Stimulated activated naive CD8-positive, alpha-beta T cell treated with anti-CD3 and anti-CD28 coated beads, Interleukin-15, amount 100 ng/mL, for 72 hours (primary cell): Measurements from ENCODE around the gene ANKRD16.
A peak's percentile ranks its signal among the peaks of the same experiment; 100 is the strongest.

ENCODE experiments used
- ATAC-seq: fragments of 150-1000 bp; cut with Tn5 transposase; 2 replicates; pipeline ENCODE4 v1.10.0; 2021; ENCODE audit warnings: mild to moderate bottlenecking, moderate library complexity
- DNase-seq, 2 donors: peaks; one replicate each; pipeline ENCODE4 v3.0.0; 2021 to 2022
- H3K27ac Mint-ChIP-seq, 2 donors: one replicate each; pipeline ENCODE4 v1.8.0; 2022; ENCODE audit warnings: mild to moderate bottlenecking in 2 of 2, mixed read lengths in 2 of 2, moderate library complexity in 2 of 2
- H3K27me3 Mint-ChIP-seq: one replicate; pipeline ENCODE4 v1.8.0; 2022; ENCODE audit warnings: mixed read lengths
- H3K4me1 Mint-ChIP-seq: one replicate; pipeline ENCODE4 v1.8.0; 2022; ENCODE audit warnings: mild to moderate bottlenecking, mixed read lengths
- H3K4me3 Mint-ChIP-seq, 2 donors: one replicate each; pipeline ENCODE4 v1.8.0; 2022; ENCODE audit warnings: mild to moderate bottlenecking in 2 of 2, mixed read lengths in 2 of 2, moderate library complexity in 1 of 2
- H3K9me3 Mint-ChIP-seq, 2 donors: one replicate each; pipeline ENCODE4 v1.8.0; 2022; ENCODE audit warnings: mixed read lengths in 2 of 2

The ANKRD16 gene

GRCh38 chr10:5889624-5890451 is at the start of gene ANKRD16, which contains the start of gene FBH1:
TSS of gene ANKRD16 (minus strand) at chr10:5889893. CDS start at chr10:5889354, 539 bp downstream.
TSS of gene FBH1 (plus strand) at chr10:5890243. CDS start at chr10:5890346, 103 bp downstream.
- Mint-ChIP-seq H3K4me3 (peak within 1 kb of the TSS; percentile 88 to 98), H3K9me3 (no peaks in the 10 kb centered on the region), H3K27ac (peak within 1 kb of the TSS; percentile 75 to 88), H3K4me1 (peaks cover 63% of the 10 kb centered on the region), H3K27me3 (no peaks in the 10 kb centered on the region)
- DNase-seq (peak; percentile 97 to 98), ATAC-seq (peak; percentile 87)

GRCh38 chr10:5938291-5938690 is 48.6 kb upstream of the ANKRD16 start:
- DNase-seq (no peak), ATAC-seq (no peak)
- H3K27me3 Mint-ChIP-seq: no peaks in the 10 kb centered on the region
- no peak overlapping the region for H3K27ac Mint-ChIP-seq
- no peaks in the 10 kb centered on the region for H3K4me1 Mint-ChIP-seq
- no peak overlapping the region for H3K4me3 Mint-ChIP-seq
- H3K9me3 Mint-ChIP-seq: no peaks in the 10 kb centered on the region

DNA sequence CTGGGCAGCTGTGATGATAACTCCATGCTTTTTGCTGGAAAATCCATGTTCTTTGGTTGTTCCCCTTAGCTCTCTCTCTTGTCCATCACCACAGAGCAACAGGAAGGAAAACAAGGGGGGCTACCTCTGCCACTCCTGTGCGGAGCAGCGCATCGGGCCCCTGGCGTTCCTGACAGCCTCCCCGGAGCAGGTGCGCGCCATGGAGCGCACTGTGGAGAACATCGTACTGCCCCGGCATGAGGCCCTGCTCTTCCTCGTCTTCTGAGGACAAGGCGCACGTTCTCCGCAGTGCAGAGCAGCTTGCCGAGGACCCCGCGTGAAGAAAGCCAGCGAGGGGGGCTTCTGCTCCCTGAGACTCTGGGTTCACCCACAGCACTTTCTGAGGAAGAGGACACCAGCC is 47.3 kb upstream of the ANKRD16 start:
- DNase-seq (no peak), ATAC-seq (no peak)
- Mint-ChIP-seq H3K27me3 (no peaks in the 10 kb centered on the region), H3K4me1 (no peaks in the 10 kb centered on the region), H3K27ac (no peak overlapping the region), H3K9me3 (no peaks in the 10 kb centered on the region), H3K4me3 (no peak overlapping the region)

- no peaks in the 10 kb centered on the region for H3K4me1 Mint-ChIP-seq
- DNase-seq (no peak), ATAC-seq (no peak)
- no peak overlapping the region for H3K4me3 Mint-ChIP-seq
- H3K27me3 Mint-ChIP-seq: no peaks in the 10 kb centered on the region
- no peak overlapping the region for H3K27ac Mint-ChIP-seq
- H3K9me3 Mint-ChIP-seq: no peaks in the 10 kb centered on the region
Measured at GRCh38 chr10:5935628-5936027, 45.9 kb upstream of the ANKRD16 start.

DNA sequence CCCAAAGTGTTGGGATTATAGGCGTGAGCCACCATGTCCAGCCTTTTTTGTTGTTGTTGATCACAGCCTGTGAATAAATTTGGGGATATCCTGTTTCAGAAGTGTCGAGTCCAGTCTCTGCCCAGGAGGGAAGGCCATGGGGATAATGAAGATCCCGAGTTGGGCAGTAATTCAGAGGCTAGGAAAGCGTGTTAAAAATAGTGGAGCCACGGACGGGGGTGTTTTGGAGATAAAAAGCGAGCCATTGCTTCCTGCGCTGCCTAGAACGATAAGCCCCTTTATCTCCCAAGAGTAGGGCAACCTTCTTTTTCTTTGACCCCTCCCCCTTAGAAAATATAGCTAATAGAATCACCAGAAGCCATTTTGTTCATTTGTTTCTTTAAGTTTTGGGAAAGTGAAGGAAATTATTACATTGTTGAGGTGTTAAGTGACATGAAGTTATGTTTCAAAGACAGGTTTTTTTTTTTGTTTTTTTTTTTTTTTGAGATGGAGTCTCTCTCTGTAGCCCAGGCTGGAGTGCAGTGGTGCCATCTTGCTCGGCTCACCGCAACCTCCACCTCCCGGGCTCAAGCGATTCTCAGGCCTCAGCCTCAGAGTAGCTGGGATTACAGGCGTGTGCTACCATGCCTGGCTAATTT is 44.3 kb upstream of the ANKRD16 start:
- Mint-ChIP-seq H3K9me3 (no peaks in the 10 kb centered on the region), H3K27me3 (no peaks in the 10 kb centered on the region), H3K4me3 (no peak overlapping the region), H3K27ac (no peak overlapping the region), H3K4me1 (no peaks in the 10 kb centered on the region)
- DNase-seq: no peak
- ATAC-seq: no peak

DNA sequence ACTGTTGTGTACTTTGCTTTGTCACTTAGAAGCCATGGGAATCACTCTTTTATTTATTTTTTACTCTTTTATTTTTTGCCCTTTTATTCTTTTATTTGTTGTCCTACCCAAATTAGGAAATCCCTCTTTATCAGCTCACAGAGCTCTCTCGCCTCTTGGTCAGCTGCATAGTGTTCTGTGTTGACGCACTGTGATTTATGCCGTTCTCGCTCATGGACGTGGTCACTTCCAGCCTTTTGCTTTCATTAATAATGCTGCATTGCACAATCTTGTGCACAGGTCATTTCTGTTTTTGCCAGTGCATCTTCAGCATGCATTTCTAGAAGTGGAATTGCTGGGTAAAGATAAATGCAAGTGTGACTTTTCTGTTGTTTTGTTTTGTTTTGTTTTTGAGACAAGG is 42.7 kb upstream of the ANKRD16 start:
- H3K27ac Mint-ChIP-seq: no peak overlapping the region
- H3K9me3 Mint-ChIP-seq: no peaks in the 10 kb centered on the region
- no peaks in the 10 kb centered on the region for H3K27me3 Mint-ChIP-seq
- DNase-seq (no peak), ATAC-seq (no peak)
- no peak overlapping the region for H3K4me3 Mint-ChIP-seq
- no peaks in the 10 kb centered on the region for H3K4me1 Mint-ChIP-seq

DNA sequence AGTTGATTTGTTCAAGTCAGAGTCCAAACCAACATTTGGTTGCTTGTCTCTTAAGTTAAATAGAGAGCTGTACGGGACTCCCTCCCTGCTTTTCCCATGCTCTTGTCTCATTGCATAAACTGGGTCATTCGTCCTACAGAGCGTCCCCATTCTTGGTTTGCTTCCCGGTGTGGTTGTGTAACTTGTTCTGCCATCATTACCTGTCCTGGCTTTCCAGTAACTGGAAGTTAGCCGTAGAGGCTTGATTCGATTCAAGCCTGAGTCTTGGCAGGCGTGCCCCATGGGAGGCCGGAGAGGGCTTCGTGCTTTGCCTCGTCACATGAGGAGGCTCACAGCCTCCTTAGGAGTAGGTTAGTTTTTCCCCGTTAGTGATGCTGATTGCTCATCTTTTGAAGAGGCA is 40.6 kb upstream of the ANKRD16 start:
- DNase-seq: no peak
- Mint-ChIP-seq H3K27me3 (no peaks in the 10 kb centered on the region), H3K27ac (no peak overlapping the region), H3K4me1 (no peaks in the 10 kb centered on the region), H3K9me3 (no peaks in the 10 kb centered on the region), H3K4me3 (no peak overlapping the region)
- no peak for ATAC-seq

GRCh38 chr10:5929442-5929841 is 39.7 kb upstream of the ANKRD16 start:
- Mint-ChIP-seq H3K27ac (no peak overlapping the region), H3K27me3 (no peaks in the 10 kb centered on the region), H3K4me3 (no peak overlapping the region), H3K4me1 (no peaks in the 10 kb centered on the region), H3K9me3 (no peaks in the 10 kb centered on the region)
- ATAC-seq: no peak
- no peak for DNase-seq

DNA sequence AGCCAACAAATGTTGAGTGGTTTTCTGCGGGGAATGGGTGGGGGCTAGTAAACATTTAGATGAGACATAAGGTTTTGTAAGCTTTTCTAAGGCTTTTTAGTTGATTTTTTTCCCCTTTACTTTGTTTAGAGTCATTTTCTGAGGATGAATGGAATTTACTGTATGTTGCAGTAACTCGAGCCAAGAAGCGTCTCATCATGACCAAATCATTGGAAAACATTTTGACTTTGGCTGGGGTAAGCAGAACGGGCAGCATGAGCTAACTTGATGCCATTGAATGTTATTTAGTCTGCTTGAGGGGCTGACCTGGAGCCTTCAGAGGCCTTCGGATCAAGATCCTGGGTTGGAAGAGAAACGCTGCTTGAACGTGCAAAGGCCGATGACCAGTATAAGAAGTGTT is 37.6 kb upstream of the ANKRD16 start:
- DNase-seq: no peak
- no peak overlapping the region for H3K27ac Mint-ChIP-seq
- no peaks in the 10 kb centered on the region for H3K27me3 Mint-ChIP-seq

DNA sequence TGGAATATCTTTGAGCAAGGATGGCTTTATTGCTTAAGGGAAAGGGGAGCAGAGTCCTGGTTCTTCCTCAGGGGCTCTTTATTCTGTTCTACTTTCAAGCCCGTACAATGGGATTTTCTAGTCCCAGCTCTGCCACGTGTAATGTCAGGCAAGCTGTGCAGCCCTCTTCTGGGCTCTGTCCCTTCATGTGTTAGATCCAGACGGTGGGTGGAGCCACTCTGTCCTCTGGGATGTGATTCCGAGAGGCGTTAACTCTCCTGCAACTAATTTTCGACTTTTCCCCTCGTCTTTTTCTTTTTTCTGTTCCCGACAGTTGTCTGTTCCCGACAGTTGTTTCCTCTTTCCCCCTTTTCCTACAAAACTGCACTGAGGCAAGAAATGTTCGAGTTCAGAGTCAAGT is 35.2 kb upstream of the ANKRD16 start:
- Mint-ChIP-seq H3K4me1 (no peaks in the 10 kb centered on the region), H3K9me3 (no peaks in the 10 kb centered on the region), H3K27ac (peak overlapping the region in 1 of 2 donors; percentile 64), H3K27me3 (no peaks in the 10 kb centered on the region), H3K4me3 (no peak overlapping the region)
- no peak for ATAC-seq
- no peak for DNase-seq

More for the DNA sequence above, 37.6 kb upstream of the ANKRD16 start:
- ATAC-seq: no peak
- no peaks in the 10 kb centered on the region for H3K4me1 Mint-ChIP-seq
- no peaks in the 10 kb centered on the region for H3K9me3 Mint-ChIP-seq
- no peak overlapping the region for H3K4me3 Mint-ChIP-seq

DNA sequence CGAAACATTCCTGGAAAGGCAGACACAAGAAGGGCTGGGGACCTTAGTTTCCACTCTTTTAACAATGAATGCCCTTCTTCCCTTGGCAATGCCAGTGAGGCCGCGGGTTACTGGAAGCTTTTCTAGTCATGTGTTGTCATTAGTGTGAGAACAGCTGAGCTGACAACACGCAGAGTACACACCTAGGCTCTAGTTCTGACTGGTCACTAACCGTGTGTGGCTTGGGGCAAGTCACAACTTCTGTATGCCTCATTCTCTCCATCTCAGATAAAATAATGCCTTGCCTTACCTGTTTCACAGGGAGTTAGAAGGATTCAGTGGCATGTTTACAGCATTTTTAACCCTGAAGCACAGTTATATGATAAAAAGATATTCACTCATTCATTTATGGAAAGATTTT is 32.1 kb upstream of the ANKRD16 start:
- ATAC-seq: no peak
- H3K27ac Mint-ChIP-seq: no peak overlapping the region
- no peak for DNase-seq
- no peak overlapping the region for H3K4me3 Mint-ChIP-seq
- no peaks in the 10 kb centered on the region for H3K4me1 Mint-ChIP-seq
- H3K27me3 Mint-ChIP-seq: no peaks in the 10 kb centered on the region
- H3K9me3 Mint-ChIP-seq: no peaks in the 10 kb centered on the region

- no peaks in the 10 kb centered on the region for H3K27me3 Mint-ChIP-seq
- no peaks in the 10 kb centered on the region for H3K9me3 Mint-ChIP-seq
- H3K4me1 Mint-ChIP-seq: no peaks in the 10 kb centered on the region
- H3K4me3 Mint-ChIP-seq: no peak overlapping the region
- DNase-seq: no peak
- no peak overlapping the region for H3K27ac Mint-ChIP-seq
- ATAC-seq: no peak
Measured at GRCh38 chr10:5919568-5919967, 29.9 kb upstream of the ANKRD16 start.

DNA sequence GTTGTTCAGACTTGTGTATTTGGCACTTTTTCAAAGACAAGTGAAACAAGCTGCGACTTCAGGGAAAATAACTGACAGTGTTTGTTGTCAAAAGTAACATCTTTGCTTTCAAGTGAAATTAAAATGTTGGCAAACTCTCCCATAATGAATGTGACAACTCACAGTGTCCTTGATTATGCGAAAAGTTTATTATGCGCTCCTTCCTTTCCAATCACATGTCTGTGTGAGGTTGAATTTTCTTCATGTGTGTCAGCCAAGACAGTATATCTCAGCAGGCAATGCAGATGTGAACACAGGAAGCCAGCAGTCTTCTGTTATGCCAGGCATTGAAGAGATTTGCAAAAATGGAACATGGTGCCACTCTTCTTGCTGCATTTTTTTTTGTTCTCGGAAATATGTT is 29.1 kb upstream of the ANKRD16 start:
- ATAC-seq: no peak

GRCh38 chr10:5917305-5917704 is 27.6 kb upstream of the ANKRD16 start:
- H3K27me3 Mint-ChIP-seq: no peaks in the 10 kb centered on the region
- DNase-seq (no peak), ATAC-seq (no peak)
- no peaks in the 10 kb centered on the region for H3K4me1 Mint-ChIP-seq
- no peak overlapping the region for H3K4me3 Mint-ChIP-seq
- no peaks in the 10 kb centered on the region for H3K9me3 Mint-ChIP-seq
- H3K27ac Mint-ChIP-seq: no peak overlapping the region

More for the DNA sequence above, 29.1 kb upstream of the ANKRD16 start:
- no peak for DNase-seq
- Mint-ChIP-seq H3K4me1 (no peaks in the 10 kb centered on the region), H3K27me3 (no peaks in the 10 kb centered on the region), H3K9me3 (no peaks in the 10 kb centered on the region), H3K27ac (peak overlapping the region in 1 of 2 donors; percentile 28), H3K4me3 (no peak overlapping the region)

DNA sequence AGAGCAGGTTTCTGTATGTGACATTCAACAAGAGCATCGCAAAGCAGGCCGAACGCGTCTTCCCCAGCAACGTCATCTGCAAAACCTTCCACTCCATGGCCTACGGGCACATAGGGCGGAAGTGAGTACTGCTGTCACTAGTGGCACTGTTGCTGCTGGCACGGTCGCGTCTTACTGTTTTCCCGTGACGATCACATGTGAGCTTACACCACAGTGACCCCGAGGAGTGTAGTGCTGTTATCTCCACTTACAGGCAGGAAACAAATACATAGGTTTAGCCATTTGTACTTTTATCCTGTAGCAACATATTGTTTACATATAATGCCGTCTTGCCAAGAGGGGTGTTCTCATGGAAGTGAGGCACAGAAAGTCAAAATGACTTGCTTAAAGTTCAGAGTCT is 25.8 kb upstream of the ANKRD16 start:
- ATAC-seq: no peak
- H3K27me3 Mint-ChIP-seq: no peaks in the 10 kb centered on the region
- H3K27ac Mint-ChIP-seq: no peak overlapping the region
- H3K4me3 Mint-ChIP-seq: no peak overlapping the region
- no peaks in the 10 kb centered on the region for H3K4me1 Mint-ChIP-seq
- no peaks in the 10 kb centered on the region for H3K9me3 Mint-ChIP-seq
- DNase-seq: no peak

- Mint-ChIP-seq H3K4me3 (no peak overlapping the region), H3K4me1 (no peaks in the 10 kb centered on the region), H3K27ac (no peak overlapping the region), H3K9me3 (no peaks in the 10 kb centered on the region), H3K27me3 (no peaks in the 10 kb centered on the region)
- DNase-seq: no peak
- ATAC-seq: no peak
Measured at GRCh38 chr10:5913736-5914135, 24.0 kb upstream of the ANKRD16 start.
